GM06990 (cell line): ENCODE data around the gene LYRM1.
"Not testable (repeated sequence)": the region's sequence is repeated elsewhere in the genome, so short reads cannot be mapped to it uniquely, and the experiment has no call there.

Source experiments
- DNase-seq: peaks from one replicate; pipeline ENCODE4 v3.0.0-alpha.2; 2011; ENCODE audit not compliant: insufficient read length; ENCODE audit errors: extremely low read depth
- H3K27me3 ChIP-seq: replicated peaks from 2 replicates; pipeline ENCODE4 v1.6.0; 2011; ENCODE audit warnings: low read length; ENCODE audit not compliant: control insufficient read depth, insufficient read depth
- H3K36me3 ChIP-seq: 2 replicates; pipeline ENCODE4 v1.5.1; 2011; ENCODE audit warnings: low read length; ENCODE audit not compliant: control insufficient read depth, insufficient read depth
- H3K4me3 ChIP-seq: replicated peaks from 2 replicates; pipeline ENCODE4 v1.5.1; 2011; ENCODE audit warnings: low read depth, mild to moderate bottlenecking, control low read depth, low read length
- TF ChIP-seq, protein P1 (sequence below): IDR thresholded peaks from 2 replicates; pipeline ENCODE4 v1.5.1; 2011; ENCODE audit warnings: low read length, control low read depth, mild to moderate bottlenecking, inconsistent platforms; ENCODE audit not compliant: insufficient read depth, poor library complexity, severe bottlenecking

The LYRM1 gene

DNA sequence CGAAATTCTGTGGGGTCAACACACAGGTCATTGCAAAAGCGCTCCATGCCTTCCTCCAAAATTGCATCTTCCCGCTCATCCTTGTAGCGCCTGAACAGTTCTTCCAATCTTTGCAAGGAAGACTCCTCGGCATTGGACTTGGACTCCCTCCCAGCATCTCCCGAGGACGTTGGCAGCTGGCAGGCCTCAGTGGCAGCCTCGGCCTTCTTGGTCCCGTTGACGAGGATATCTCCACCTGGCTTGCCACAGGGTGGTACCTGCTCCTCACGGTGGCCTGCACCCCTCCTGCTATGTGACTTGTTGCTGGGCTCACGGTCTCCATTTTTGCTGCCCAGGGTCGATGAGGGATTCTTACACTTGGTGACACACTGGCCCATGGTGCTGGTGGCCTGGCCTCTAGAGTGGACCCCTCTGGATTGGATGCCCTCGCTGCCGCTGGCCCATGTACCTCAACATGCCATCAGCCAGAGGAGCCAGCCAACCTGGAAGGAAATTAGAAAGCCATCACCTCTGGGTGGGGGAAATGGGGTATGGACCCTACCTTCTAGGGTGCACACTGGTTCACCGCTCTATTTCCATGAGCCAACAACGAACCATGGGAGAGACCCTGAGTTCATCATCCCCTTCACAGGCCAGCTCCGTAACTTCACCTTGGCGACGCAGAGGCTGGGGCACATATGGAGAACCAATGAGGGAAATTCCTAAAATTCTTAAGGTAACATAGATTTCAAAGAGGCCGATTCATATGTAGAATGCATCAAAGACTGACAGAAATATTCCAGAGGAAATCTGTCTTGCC is 38.2 kb upstream of the LYRM1 start:
- Histone ChIP-seq H3K27me3 (no peaks in the 10 kb centered on the region), H3K36me3 (peaks cover 9% of the 10 kb centered on the region), H3K4me3 (no peak overlapping the region)
- DNase-seq: no peak
- TF ChIP-seq, protein P1, sequence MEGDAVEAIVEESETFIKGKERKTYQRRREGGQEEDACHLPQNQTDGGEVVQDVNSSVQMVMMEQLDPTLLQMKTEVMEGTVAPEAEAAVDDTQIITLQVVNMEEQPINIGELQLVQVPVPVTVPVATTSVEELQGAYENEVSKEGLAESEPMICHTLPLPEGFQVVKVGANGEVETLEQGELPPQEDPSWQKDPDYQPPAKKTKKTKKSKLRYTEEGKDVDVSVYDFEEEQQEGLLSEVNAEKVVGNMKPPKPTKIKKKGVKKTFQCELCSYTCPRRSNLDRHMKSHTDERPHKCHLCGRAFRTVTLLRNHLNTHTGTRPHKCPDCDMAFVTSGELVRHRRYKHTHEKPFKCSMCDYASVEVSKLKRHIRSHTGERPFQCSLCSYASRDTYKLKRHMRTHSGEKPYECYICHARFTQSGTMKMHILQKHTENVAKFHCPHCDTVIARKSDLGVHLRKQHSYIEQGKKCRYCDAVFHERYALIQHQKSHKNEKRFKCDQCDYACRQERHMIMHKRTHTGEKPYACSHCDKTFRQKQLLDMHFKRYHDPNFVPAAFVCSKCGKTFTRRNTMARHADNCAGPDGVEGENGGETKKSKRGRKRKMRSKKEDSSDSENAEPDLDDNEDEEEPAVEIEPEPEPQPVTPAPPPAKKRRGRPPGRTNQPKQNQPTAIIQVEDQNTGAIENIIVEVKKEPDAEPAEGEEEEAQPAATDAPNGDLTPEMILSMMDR: no peak

- not testable (repeated sequence) for H3K4me3 ChIP-seq, H3K27me3 ChIP-seq, H3K36me3 ChIP-seq, DNase-seq
Measured at GRCh38 chr16:20864376-20864775, 36.2 kb upstream of the LYRM1 start.

- DNase-seq: peak; percentile 49
- no peak overlapping the region for H3K4me3 ChIP-seq
- peaks cover 7% of the 10 kb centered on the region for H3K36me3 ChIP-seq
- no peaks in the 10 kb centered on the region for H3K27me3 ChIP-seq
- TF ChIP-seq, protein P1: no peak
Measured at GRCh38 chr16:20865420-20866131, 35.0 kb upstream of the LYRM1 start.

GRCh38 chr16:20866145-20866772 is 34.3 kb upstream of the LYRM1 start:
- H3K4me3 ChIP-seq: no peak overlapping the region
- TF ChIP-seq, protein P1: no peak
- DNase-seq: peak; percentile 33

DNA sequence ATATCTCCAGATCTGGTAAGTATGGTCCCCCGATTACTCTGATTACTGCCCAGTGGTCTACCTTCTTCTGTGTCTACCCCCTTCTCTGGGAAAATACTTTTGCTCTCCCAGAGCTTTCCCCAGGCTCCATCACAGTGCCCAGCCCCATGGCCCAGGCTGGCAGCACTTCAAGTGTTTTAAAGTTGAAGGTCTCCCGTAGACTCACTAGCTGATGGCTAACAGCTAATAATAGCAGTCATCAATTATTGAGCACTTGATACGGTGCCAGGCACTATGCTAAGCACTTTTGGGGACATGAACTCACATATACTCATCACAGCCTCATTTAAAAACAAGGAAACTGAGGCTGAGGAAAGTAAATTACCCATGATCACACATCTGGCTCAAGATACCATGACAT is 33.8 kb upstream of the LYRM1 start:
- TF ChIP-seq, protein P1: no peak
- no peak for DNase-seq
- Histone ChIP-seq H3K27me3 (no peaks in the 10 kb centered on the region), H3K36me3 (peaks cover 5% of the 10 kb centered on the region), H3K4me3 (no peak overlapping the region)

More at GRCh38 chr16:20866145-20866772, 34.3 kb upstream of the LYRM1 start:
- H3K27me3 ChIP-seq: no peaks in the 10 kb centered on the region
- peaks cover 5% of the 10 kb centered on the region for H3K36me3 ChIP-seq

- DNase-seq: no peak
- Histone ChIP-seq H3K36me3 (peaks cover 1% of the 10 kb centered on the region), H3K4me3 (no peak overlapping the region), H3K27me3 (no peaks in the 10 kb centered on the region)
- TF ChIP-seq, protein P1: no peak
Measured at GRCh38 chr16:20867585-20867984, 33.0 kb upstream of the LYRM1 start.
